Measurements from ENCODE around the gene NIT2. TPM values are rescaled to one million over a fixed set of nuclear protein-coding genes. Genes with fewer than 3 reads are reported as not detected.

The NIT2 gene
- total RNA-seq, 1 experiment from 2014 or later: 36.8 TPM

DNA sequence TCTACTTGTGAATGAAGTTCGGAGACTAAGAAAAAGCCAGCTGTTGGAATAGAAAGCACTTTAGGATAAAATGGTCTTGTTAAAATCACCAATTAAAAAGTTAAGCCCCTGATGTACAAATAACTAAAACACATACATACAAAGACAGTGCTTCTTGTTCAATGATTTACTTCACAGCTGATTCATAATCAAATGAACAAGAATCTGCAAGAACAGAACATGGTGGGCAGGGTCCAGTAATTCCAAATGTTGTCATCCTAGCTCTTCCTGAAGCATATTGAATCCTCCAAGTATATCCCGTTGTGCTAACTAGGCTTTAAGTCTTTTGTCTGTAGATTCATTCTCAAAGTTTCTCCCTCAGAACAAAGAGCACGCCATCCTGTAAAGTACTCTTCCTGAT, 24.5 kb downstream of the NIT2 start:
- no peak for DNase-seq
- Histone ChIP-seq H3K4me3 (ENCODE audit: insufficient read depth, low read depth, low read length) (no peak overlapping the region), H3K27me3 (ENCODE audit: control insufficient read depth, insufficient read depth, low read length) (no peaks in the 10 kb centered on the region), H3K36me3 (replicated peaks; ENCODE audit: control insufficient read depth, insufficient read depth, low read length) (peaks cover under 1% of the 10 kb centered on the region)

DNA sequence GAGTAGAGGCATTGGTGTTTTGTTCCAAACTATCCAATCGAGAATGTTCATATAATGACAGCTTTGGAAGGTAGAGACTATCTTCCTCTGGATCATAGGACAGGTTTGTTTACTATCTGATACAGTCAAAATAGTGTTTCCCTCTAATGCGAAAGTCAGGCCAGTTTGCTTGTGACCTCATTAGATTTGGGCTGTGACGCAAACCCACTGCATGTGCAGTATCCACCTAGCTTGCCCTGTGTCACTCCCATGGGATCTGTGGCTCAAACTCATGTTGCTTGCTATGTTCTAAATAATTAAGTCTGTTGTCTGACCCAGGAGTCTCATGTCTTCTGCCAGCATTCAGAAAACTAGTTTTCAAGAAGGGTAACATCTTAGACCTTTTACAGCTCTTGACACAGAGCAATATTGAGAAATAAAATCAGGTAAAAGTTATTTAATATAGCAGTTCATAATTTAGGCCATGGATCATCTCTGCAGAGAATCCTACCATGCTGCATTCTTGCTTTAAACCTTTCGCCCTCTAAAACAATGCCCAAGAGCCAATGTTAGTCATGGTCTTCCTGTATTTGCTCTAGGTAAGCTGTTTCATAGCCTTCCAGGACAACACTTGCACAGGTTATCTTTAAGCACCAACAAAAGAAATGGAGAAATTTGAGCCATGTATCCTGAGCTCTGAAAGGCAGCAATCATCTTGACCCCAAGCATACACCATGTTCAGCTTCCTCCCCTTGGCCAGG, 26.4 kb downstream of the NIT2 start:
- no peak for DNase-seq
- Histone ChIP-seq H3K27me3 (ENCODE audit: control insufficient read depth, insufficient read depth, low read length) (no peaks in the 10 kb centered on the region), H3K4me3 (ENCODE audit: insufficient read depth, low read depth, low read length) (no peak overlapping the region), H3K36me3 (replicated peaks; ENCODE audit: control insufficient read depth, insufficient read depth, low read length) (peaks cover 5% of the 10 kb centered on the region)

DNA sequence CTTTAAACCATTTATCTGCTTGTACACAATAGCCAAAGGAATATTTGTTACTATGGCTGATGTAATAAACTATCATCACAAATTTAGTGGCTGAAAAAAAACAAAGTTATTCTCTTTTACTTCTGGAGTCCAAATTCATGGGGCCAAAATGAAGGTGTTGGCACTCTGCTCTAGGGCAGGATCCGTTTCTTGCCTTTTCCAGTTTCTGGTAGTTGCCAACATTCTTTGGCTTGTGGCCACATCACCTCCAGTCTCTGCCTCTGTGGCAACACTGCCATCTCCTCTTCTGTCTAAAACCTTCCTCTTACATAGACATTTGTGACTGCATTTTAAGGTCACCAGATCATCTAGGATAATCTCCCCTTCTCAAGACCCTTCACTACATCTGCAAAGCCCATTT, 27.3 kb downstream of the NIT2 start:
- H3K36me3 ChIP-seq (replicated peaks; ENCODE audit: control insufficient read depth, insufficient read depth, low read length): peaks cover 7% of the 10 kb centered on the region
- H3K4me3 ChIP-seq (ENCODE audit: insufficient read depth, low read depth, low read length): no peak overlapping the region
- no peaks in the 10 kb centered on the region for H3K27me3 ChIP-seq (ENCODE audit: control insufficient read depth, insufficient read depth, low read length)
- no peak for DNase-seq

DNA sequence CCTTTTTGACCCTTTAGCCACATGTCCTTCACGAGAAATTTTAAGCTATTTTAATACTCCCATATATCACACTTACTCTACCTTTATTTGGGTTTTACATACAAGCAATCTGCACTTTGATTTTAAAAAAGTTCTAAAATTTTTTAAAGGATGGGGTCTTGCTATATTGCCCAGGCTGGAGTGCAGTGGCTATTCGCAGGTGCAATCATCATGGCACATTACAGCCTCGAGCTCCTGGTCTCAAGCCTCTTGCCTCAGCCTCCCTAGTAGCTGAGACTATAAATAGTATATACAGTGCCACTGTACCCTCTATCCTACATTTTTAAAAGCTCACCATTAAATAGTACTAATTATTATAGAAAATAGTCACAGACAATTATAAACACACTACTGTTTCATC, 29.9 kb downstream of the NIT2 start:
- DNase-seq: no peak
- peaks cover 12% of the 10 kb centered on the region for H3K36me3 ChIP-seq (replicated peaks; ENCODE audit: control insufficient read depth, insufficient read depth, low read length)
- no peak overlapping the region for H3K4me3 ChIP-seq (ENCODE audit: insufficient read depth, low read depth, low read length)
- H3K27me3 ChIP-seq (ENCODE audit: control insufficient read depth, insufficient read depth, low read length): no peaks in the 10 kb centered on the region

DNA sequence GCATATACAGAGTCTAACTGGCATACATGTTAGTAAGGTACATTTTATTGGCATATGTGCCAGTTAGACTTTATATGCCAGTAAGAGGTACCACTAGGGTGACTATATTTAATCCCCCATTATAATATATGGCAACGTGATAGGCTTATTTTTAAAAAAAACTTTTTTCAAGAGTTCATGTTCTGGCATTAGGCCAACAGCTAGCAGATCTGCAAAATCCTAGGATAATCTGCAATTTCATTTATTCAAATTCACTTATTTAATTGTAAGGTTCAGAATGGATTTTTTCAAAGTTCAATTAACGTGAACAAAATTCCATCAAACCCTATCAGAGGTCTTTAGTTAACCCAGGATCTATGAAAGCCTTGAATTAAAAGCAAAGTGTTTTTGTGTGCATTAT, 31.9 kb downstream of the NIT2 start:
- Histone ChIP-seq H3K36me3 (replicated peaks; ENCODE audit: control insufficient read depth, insufficient read depth, low read length) (peaks cover 12% of the 10 kb centered on the region), H3K27me3 (ENCODE audit: control insufficient read depth, insufficient read depth, low read length) (no peaks in the 10 kb centered on the region), H3K4me3 (ENCODE audit: insufficient read depth, low read depth, low read length) (no peak overlapping the region)
- DNase-seq: no peak

DNA sequence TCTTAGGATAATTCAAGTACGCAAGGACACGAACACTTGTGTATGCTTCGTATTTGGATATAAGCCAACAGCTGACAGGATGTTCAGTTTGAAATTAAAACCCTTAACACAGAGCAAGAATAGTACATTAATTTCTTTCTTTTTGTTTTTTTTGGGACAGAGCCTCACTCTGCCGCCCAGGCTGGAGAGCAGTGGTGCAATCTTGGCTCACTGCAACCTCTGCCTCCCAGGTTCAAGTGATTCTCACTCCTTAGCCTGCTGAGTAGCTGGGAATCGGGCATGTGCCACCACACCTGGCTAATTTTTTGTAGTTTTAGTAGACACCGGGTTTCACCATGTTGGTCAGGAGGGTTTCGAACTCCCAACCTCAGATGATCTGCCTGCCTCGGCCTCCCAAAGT, 33.9 kb downstream of the NIT2 start:
- DNase-seq: no peak

DNA sequence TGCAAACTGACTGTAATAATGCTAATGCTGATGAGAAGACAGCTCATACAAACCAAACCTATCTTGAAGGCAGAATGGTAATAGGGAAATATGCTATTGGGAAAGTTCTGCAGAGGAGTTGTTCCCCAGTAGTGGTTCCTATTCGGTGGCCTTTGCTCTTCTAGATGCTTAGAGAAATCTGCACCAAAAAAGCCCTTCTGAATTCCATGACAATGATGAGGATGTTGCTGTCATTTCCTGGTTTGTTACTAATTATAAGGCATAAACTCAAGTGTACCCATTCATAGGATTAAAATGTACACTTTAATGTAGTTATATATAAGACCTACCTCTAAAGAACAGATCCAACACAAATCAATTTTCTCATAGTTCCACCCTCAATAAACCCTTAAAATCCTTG, 36.2 kb downstream of the NIT2 start:
- Histone ChIP-seq H3K36me3 (replicated peaks; ENCODE audit: control insufficient read depth, insufficient read depth, low read length) (peaks cover 15% of the 10 kb centered on the region), H3K4me3 (ENCODE audit: insufficient read depth, low read depth, low read length) (no peak overlapping the region), H3K27me3 (ENCODE audit: control insufficient read depth, insufficient read depth, low read length) (no peaks in the 10 kb centered on the region)
- DNase-seq: no peak

More for the DNA sequence above, 33.9 kb downstream of the NIT2 start:
- H3K36me3 ChIP-seq (replicated peaks; ENCODE audit: control insufficient read depth, insufficient read depth, low read length): peaks cover 18% of the 10 kb centered on the region
- H3K27me3 ChIP-seq (ENCODE audit: control insufficient read depth, insufficient read depth, low read length): no peaks in the 10 kb centered on the region
- H3K4me3 ChIP-seq (ENCODE audit: insufficient read depth, low read depth, low read length): no peak overlapping the region

DNA sequence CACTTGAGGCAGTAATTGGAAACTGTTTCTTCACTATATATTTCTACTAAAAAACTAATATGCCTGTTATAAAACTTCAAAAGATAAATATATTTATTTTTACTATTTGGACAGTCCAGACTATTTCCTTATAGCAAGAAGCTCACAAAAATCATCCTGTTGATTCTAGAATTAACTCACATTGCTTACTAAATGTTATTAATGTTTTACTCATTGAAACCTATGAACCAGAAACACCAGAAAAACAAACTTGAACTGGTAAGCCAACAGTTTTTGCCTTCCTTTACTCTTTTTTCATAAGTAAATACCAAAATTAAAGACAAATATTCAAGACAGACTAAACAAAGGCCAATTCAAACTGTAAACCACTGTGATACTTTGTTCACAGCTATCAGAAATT, 40.0 kb downstream of the NIT2 start:
- Histone ChIP-seq H3K4me3 (ENCODE audit: insufficient read depth, low read depth, low read length) (no peak overlapping the region), H3K36me3 (replicated peaks; ENCODE audit: control insufficient read depth, insufficient read depth, low read length) (peaks cover 11% of the 10 kb centered on the region), H3K27me3 (ENCODE audit: control insufficient read depth, insufficient read depth, low read length) (no peaks in the 10 kb centered on the region)
- DNase-seq: no peak

DNA sequence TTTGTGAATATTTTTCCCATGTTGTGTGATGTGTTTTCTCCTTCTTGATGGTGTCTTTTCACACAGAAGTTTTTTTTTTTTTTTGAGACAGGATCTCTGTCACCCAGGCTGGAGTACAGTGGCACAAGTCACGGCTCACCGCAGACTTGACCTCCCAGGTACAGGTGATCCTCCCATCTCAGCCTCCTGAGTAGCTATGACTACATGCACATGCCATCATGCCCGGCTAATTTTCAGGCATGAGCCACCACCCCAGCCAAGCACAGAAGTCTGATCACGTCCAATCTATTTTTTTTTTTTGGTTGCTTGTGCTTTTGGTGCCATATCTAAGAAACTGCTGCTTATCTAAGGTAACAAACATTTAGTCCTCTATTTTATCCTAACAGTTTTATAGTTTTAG, 41.7 kb downstream of the NIT2 start:
- H3K36me3 ChIP-seq (replicated peaks; ENCODE audit: control insufficient read depth, insufficient read depth, low read length): peaks cover 12% of the 10 kb centered on the region
- no peak for DNase-seq
- H3K27me3 ChIP-seq (ENCODE audit: control insufficient read depth, insufficient read depth, low read length): no peaks in the 10 kb centered on the region
- H3K4me3 ChIP-seq (ENCODE audit: insufficient read depth, low read depth, low read length): no peak overlapping the region

DNA sequence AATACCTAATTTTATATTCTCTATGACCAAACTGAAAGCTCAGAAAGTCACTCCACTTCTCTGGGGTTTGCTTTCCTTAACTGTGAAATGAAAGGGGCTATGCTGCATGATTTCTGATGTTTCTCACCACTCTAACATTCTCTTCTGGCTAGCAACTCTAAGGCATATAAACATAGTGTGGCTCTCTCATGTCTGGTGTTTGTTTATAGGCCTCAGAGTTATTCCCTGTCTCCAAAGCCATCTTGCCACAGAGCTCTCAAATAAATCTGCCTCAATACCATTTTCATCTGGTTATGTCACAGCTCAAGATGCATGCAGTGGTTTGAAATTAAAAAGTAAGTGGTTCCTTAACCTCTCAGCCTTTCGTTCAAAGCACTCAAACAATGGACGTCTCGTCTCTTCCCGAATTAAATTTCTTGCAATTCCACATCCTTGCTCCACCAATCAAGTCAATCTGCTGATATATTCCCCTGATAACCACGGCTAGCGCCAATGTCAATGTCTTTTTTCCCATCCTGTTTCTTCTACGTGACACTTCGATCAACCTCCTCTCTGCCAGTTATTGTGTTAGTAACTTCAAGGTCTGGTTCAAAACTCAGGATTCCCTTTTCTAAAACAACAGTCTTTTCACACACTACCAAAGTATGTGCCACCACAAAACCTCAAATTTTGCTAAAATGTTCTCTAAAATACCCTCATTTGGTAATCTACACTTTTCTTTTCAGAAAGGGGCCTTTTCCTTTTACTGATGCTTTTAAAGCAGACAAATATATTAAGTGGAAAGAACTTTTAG, 50.4 kb downstream of the NIT2 start:
- Histone ChIP-seq H3K4me3 (ENCODE audit: insufficient read depth, low read depth, low read length) (no peak overlapping the region), H3K36me3 (replicated peaks; ENCODE audit: control insufficient read depth, insufficient read depth, low read length) (peaks cover 11% of the 10 kb centered on the region), H3K27me3 (ENCODE audit: control insufficient read depth, insufficient read depth, low read length) (no peaks in the 10 kb centered on the region)
- no peak for DNase-seq

DNA sequence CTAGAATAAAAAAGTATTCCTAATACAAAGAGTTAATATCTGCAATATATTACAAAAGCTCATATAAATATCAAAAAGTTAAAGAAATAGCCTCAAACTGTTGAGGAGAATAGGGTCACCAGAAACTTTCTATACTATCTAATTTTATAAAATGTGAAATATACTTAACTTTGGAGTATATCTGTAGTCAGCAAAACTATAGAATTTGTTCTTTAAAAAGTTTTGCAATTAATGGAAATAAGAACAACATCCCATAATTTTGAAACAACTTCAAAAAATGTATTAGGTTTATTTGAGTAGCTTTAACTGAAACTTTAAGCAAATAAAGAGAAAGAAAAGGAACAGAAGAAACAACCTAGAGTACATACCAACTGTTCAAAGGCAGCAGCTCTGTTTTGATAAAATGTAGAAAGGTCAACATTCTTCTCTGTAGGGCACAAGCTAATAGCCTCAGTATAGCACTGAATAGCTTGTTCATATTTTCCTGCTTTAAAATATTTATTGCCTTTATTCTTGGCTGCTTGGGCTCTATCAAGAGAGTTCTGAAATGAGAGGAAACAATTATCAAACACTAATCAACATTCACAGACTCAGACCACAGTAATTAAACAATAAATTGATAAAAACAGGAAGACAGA, 52.0 kb downstream of the NIT2 start:
- no peak for DNase-seq
- H3K4me3 ChIP-seq (ENCODE audit: insufficient read depth, low read depth, low read length): no peak overlapping the region
- H3K36me3 ChIP-seq (replicated peaks; ENCODE audit: control insufficient read depth, insufficient read depth, low read length): peaks cover 9% of the 10 kb centered on the region
- H3K27me3 ChIP-seq (ENCODE audit: control insufficient read depth, insufficient read depth, low read length): no peaks in the 10 kb centered on the region

DNA sequence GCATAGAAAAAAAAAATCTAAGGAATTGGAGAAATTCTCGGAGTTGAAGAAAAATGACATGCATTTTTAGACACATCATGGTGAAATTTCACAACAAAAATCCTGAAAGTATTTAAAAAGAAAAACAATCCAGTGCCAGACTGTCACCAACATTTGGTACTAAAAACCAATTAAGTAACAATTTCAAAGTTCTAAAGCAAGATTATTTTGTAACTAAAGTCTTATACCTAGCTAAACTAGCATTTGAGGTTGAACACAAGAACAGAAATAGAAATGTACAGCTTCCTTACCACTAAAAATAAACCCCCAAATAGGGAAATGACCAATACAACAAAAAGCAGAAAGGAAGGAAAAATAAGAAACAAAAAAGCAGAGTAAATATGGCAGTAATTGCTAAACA, 54.5 kb downstream of the NIT2 start:
- DNase-seq: no peak
- no peaks in the 10 kb centered on the region for H3K27me3 ChIP-seq (ENCODE audit: control insufficient read depth, insufficient read depth, low read length)
- H3K36me3 ChIP-seq (replicated peaks; ENCODE audit: control insufficient read depth, insufficient read depth, low read length): peaks cover 7% of the 10 kb centered on the region
- H3K4me3 ChIP-seq (ENCODE audit: insufficient read depth, low read depth, low read length): no peak overlapping the region

DNA sequence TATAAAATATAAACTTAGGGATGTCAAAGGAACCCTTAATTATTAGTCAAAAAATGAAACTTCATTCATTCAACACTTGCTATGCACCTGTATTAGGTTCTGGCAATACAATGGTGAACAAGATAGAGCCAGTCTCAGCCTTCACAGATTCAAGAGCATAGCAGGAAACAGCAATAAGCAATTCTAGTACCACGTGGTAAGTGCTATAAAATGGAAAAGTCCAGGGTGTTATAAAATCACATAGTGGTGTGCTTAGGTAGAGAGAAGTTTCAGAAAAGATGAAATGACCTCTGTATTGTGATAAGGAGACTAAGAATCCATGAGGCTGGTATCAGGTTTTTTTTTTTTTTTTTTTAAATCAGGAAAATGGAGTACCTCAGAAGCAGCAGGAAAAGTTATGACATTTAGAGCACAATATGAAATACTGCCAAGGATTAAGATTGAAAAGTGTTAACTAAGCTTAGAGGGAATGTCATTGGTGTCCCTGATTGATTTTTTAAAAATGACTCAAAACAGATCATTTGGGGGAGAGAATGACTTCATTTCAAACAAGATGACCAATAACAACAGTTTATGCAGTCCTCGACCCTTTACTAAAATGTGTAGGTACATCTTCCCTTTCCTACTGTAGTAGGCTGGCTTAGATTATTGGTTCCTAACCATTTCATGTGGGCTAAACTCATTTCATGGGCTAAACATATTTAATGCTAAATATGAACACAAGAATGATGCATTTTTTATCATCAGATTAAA, 61.3 kb downstream of the NIT2 start:
- no peak for DNase-seq
- no peaks in the 10 kb centered on the region for H3K27me3 ChIP-seq (ENCODE audit: control insufficient read depth, insufficient read depth, low read length)
- H3K4me3 ChIP-seq (ENCODE audit: insufficient read depth, low read depth, low read length): no peak overlapping the region

DNA sequence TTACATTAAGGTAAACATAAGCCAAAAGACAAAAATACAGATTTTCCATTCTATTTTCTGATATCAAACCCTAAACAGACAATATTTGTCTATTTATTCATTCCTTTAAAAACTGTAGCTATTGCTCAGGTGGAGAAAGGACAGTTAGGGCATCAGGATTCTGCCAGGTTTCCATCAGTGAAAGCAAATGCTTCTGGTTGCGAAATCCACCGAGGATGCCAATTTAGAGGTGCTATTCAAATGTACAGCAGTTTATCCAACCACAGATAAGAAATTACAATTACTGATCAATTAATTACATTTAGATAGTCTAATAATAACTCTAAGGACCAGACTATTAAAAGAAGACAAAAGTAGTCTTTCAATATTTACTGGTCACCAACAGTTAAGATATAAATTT, 62.4 kb downstream of the NIT2 start:
- no peak overlapping the region for H3K4me3 ChIP-seq (ENCODE audit: insufficient read depth, low read depth, low read length)
- DNase-seq: no peak
- H3K36me3 ChIP-seq (replicated peaks; ENCODE audit: control insufficient read depth, insufficient read depth, low read length): no peaks in the 10 kb centered on the region
- H3K27me3 ChIP-seq (ENCODE audit: control insufficient read depth, insufficient read depth, low read length): no peaks in the 10 kb centered on the region

More for the DNA sequence above, 61.3 kb downstream of the NIT2 start:
- no peaks in the 10 kb centered on the region for H3K36me3 ChIP-seq (replicated peaks; ENCODE audit: control insufficient read depth, insufficient read depth, low read length)

All from H7 (cell line).